HL-60/S4 treated with phorbol 12-myristate 13-acetate at 8.2 ng/mL for 4 days and 3 days (cell line): ENCODE results near the gene EIPR1.

Experiments used
- in situ Hi-C: fragments of 300-500 bp; cut with MboI; formaldehyde crosslinking; loops from 2 replicates; pipeline ENCODE4 v1.15.0; 2022; ENCODE audit warnings: low sequenced_read_pairs

The EIPR1 gene

GRCh38 chr2:3257166-3257565, 120.5 kb downstream of the EIPR1 start:
- in situ Hi-C loops = no loop called here

GRCh38 chr2:3256605-3257004, 121.0 kb downstream of the EIPR1 start:
- in situ Hi-C loops = no loop called here

DNA sequence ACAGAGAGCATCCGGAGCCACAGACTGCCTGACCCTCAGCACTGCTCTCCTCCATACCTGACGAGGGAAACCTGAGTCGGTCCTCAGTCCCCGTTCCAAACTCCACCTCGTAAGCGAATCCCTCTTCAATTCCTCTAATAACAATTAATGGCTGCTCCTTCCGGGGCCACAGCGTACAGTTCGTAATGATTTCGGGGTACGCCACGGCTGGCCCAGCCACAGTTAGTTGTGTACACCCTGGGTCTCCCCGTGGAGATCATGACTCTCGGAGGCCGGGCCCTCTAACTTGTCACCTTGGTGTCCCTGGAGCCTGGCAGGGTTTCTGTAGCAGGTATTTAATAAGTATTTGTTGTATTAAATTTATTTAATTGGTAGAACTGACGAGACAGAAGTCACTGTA, 121.5 kb downstream of the EIPR1 start:
- in situ Hi-C loops = no loop called here

DNA sequence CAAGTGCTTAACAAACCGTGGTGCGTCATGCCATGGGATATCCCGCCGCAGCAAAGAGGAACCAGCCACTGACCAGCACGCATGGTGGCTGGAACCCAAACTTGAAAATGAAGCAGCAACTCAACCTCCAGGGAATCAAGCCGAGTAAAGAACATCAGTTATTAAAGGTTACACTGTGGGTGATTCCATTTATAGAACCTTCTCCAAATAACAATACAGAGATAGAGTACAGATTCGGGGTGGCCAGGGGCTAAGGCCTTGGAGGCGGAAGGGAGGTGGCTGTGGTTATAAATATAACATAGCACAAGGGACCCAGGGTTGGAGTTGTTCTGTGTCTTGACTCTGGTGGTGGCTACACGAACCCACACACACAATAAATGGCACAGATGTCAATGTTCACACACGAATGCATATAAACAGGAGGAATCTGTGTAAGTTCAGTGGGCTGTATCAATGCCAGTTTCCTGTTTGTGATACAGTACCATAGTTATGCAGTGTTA, 123.1 kb downstream of the EIPR1 start:
- in situ Hi-C loops = no loop called here

DNA sequence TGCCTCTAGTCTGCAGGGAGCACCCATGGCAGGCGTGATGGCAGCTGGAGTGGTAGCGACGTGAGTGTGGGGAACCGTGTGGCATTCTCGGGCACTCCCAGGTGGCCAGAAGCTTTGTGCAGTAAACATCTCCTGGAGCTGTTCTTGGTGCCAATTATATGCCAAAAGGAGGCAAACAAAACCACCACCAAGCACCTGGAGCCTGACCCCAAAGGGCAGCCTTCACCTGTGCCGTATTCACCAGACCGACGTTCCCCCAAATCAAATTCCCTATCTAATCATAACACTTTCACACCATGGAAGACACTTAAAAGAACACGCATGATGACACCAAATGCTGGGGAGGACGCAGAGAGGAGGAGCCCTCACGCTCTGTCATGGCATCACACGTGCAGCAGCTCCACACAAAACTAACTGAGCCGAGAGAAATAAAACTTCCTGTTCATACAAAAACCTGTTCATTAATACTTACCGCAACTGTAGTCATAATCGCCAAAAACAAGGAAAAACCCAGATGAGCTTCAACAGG, 123.6 kb downstream of the EIPR1 start:
- in situ Hi-C loops = no loop called here

- in situ Hi-C loops = no loop called here
Measured at GRCh38 chr2:3251946-3252345, 125.7 kb downstream of the EIPR1 start.

GRCh38 chr2:3249476-3249962, 128.1 kb downstream of the EIPR1 start:
- in situ Hi-C loops = no loop called here

DNA sequence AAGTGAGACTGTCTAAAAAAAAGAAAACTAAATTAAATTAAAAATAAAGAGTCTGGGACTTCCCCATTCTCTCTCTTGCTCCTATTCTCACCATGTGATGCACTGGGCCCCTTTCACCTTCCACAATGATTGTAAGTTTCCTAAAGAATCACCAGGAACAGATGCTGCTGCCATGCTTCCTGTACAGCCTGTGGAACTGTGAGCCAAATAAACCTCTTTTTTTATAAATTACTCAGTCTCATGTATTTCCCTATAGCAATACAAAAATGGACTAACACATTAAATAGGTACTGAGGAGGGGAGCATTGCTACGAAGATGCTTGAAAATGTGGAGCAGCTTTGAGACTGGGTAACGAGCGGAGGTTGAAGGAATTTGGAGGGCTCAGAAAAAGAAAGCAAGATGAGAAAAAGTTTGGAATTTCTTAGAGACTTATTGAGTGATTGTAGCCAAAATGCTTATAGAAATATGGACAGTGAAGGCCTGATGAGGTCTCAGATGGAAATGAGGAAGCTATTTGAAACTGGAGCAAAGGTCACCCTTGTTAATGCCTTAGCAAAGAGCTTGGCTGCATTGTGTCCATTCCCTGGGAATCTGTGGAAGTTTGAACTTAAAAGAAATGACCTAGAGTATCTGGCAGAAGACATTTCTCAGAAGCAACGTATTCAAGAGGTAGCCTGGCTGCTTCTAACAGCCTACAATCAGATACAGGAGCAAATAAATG, 128.7 kb downstream of the EIPR1 start:
- in situ Hi-C loops = no loop called here

GRCh38 chr2:3246928-3247714, 130.5 kb downstream of the EIPR1 start:
- in situ Hi-C loops = no loop called here

DNA sequence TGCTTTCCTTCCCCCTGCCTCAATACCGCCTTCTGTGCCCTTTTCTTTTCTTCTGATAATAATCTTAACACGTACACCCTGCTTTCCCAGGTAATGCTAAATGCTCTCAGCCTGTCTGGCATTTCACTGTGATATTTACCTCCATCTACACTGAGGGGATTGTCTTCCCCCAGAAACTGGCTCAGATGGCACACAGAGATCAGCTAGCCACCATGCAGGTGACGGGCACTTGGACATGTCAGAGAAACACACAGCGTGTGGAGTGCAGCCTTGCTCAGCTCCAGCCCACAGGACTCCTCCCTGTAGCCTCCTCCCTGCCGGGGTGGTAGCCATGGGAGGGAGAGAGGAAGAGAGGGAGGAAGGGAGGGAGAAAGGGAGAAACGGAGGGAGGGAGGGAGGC, 131.2 kb downstream of the EIPR1 start:
- in situ Hi-C loops = no loop called here

GRCh38 chr2:3244486-3244885, 133.1 kb downstream of the EIPR1 start:
- in situ Hi-C loops = no loop called here

GRCh38 chr2:3243804-3244203, 133.8 kb downstream of the EIPR1 start:
- in situ Hi-C loops = no loop called here

GRCh38 chr2:3242747-3243369, 134.8 kb downstream of the EIPR1 start:
- in situ Hi-C loops = no loop called here

DNA sequence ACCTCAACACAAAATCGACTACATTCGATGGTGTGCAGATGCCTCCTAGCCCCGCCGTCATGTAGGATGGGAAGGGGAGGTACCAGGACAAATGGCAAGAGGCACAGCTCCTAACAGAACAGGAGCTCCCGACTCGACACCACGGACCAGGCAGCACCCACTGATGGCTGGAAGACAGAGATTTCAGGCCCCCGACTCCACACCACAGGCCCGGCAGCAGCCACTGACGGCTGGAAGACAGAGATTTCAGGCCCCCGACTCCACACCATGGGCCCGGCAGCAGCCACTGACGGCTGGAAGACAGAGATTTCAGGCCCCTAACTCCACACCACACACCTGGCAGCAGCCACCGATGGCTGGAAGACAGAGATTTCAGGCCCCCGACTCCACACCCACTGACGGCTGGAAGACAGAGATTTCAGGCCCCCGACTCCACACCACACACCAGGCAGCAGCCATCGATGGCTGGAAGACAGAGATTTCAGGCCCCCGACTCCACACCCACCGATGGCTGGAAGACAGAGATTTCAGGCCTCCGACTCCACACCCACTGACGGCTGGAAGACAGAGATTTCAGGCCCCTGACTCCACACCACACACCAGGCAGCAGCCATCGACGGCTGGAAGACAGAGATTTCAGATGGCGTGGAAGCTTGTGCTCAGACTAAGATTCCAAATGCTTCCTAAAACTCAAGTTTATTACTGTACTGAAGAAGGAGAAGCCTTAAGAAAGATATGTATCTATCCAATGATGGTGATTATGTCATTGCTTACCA, 135.5 kb downstream of the EIPR1 start:
- in situ Hi-C loops = no loop called here

DNA sequence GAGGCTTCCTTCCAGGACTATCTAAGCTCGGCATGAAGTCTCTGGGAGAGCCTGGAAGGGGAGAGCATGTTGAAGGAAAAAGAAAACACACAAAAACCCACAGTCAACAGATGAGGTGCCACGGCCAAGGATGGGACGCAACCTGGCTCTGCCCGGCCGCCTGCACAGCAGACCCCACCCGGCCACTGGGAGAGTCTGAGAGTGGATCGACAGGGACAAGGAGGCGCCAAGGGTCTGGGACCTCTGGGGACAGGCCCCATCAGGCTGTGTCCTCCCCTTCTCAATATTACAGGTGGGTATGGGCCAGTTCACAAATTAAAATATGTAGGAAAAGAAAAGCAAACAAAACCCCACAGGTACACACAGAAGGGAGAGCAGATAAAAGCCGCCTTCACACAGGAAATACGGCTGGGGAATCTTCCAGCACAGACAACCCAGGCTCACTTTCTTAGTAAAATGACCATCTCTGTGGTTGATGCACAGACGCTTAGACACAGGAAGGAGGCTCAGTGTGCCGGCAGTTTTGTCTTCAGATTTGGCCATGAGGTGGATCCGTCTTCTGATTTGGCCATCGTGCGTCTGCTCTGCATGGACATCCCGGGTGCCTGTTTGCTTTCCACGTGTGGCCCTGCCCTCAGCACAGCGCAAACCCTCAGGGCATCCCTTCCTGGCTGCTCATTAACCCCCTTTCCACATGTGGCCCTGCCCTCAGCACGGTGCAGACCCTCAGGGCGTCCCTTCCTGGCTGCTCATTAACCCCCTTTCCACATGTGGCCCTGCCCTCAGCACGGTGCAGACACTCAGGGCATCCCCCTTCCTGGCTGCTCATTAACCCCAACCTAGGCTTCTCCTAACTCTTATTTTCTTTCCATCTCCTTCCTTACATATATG, 138.4 kb downstream of the EIPR1 start:
- in situ Hi-C loops = no loop called here

DNA sequence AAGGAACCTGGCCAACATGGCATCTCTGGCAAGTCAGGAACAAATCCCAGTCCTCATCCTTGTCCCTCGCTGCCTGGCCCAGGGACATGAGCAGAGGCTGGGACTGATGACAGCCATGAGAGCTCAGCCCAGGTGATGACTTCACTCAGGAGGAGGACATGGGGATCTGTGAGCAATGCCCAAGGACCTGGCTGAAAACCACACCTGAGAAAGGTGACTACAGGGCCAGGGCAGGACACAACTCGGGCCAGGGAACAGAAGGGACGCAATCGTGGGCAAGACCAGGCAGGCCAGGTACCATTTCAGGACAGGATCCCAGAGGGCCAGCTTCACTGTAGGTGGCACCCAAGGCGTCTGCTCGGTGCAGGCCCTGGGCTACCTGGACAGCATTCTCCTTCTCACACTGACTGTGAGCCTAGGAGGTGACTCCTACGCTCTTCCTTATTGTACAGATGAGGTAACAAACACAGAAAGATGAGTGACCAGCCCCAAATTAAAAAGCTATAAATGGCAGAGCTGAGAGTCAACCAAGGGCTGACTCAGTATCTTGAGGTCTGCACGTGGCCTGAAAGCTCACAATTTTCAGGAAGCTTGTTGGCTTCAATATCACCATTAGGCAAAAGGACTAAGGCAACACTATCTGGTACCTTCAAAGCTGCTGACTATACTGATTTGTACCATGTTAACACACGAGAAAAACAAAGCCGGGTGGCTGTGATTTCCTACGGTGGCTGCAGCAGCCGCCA, 141.1 kb downstream of the EIPR1 start:
- in situ Hi-C loops = no loop called here

GRCh38 chr2:3233877-3234276, 143.7 kb downstream of the EIPR1 start:
- in situ Hi-C loops = no loop called here

- in situ Hi-C loops = no loop called here
Measured at GRCh38 chr2:3229221-3229620, 148.4 kb downstream of the EIPR1 start.

- in situ Hi-C loops = no loop called here
Measured at GRCh38 chr2:3224681-3225080, 152.9 kb downstream of the EIPR1 start.
